ENCODE measurements around the gene FOXC2. TPM values are rescaled to one million over a fixed set of nuclear protein-coding genes. Genes with fewer than 3 reads are reported as not detected.

Gene FOXC2
- total RNA-seq, 1 donor, result not detected

DNA sequence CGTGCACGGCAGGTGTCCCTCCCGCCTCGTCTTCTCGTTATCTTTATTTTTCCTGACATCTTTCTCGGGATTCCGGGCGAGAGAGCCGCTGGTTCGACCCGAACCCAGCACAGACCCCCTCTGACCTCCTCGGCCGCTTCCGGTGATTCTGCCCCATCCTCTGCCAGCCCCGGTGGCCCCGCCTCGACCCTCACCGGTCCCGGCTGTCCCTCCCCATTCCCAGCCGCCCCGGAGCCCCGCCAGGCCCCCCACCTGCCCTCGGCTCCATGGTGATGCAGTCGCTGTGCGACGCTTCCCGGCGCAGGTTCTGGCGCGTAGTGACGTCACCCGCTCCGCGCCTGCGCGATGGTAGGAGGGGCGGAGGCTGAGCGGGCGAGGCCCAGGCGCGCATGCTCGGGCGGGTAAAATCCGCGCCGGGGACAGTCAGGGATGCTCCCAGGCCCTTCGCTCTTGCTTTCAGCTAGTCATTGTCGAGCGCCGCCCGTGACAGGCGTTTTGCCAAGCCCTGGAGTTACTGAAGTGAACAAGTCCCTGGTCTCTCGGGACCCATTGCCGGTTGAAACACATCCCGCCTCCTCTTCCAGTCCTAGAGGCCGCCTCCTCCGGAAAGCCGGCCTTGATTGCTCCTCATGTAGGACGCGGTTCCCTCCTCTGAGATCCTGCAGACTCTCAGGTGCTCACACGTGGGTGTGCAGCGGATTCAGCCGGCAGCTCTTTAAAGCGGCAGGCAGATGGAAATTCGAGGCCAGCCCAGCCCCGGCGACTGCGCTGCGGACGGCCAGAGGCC is 11.5 kb upstream of the FOXC2 start, which contains the start of gene MTHFSD:
Gene MTHFSD, minus strand, starts transcription at position 319 of the 787 bp plus-strand sequence. Its CDS starts 51 bp downstream, at position 268.
- DNase-seq (ENCODE audit: low read depth in 2 of 3, low spot score in 2 of 3), result peak; percentile 92 to 95 (median 94)

DNA sequence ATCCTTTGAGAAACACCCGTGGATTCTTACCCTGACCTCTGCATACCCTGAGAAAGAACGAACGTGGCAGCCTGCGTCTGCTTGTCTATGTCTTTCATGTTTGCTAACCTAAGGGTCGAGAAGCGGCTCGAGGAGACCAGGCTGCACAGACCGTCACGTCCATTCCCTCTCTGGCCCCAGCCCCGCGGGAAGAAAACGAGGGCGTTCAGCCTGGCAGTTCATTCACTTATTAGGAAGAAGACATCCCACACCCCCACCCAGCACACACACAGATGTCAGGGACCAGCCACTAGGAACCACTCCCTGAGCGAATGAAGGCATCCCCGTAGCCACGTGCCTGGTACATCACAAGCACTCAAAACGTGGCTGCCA is 10.9 kb upstream of the FOXC2 start:
- no peak for DNase-seq (ENCODE audit: low read depth in 2 of 3, low spot score in 2 of 3)

DNA sequence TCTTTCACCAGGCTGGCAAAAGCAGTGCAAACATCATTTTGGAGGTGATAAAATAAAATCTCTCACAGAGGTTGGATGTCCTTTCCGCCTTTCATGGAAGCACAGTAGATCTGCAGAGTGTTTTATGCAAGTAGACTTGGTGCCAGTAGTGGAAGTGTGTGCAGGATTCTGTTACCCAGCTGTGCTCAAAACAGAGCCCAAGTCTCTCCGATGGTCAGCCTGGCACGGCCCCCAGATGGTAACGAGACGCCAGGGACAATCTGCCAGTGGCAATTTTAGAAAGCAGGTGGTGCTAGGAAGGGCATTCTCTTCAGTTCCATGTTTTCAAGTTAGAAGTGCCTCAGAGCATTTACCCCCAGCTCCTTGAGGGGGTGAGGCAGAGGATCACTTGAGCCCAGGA is 10.1 kb upstream of the FOXC2 start:
- no peak for DNase-seq (ENCODE audit: low read depth in 2 of 3, low spot score in 2 of 3)

DNA sequence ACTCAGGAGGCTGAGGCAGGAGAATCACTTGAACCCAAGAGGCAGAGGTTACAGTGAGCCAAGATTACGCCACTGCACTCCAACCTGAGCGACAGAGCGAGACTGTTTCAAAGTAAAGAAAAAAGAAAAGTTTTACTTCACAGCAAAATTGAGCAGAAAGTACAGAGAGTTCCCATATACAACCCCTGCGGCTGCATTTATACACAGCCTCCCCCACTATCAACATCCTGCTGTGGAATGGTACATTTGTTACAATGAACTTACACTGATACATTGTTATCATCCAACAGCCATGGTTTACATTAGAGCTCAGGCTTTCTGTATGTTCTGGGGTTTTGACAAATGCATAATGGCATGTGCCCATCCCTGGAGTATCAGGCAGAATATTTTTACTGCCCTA is 9.0 kb upstream of the FOXC2 start:
- no peak for DNase-seq (ENCODE audit: low read depth in 2 of 3, low spot score in 2 of 3)

DNA sequence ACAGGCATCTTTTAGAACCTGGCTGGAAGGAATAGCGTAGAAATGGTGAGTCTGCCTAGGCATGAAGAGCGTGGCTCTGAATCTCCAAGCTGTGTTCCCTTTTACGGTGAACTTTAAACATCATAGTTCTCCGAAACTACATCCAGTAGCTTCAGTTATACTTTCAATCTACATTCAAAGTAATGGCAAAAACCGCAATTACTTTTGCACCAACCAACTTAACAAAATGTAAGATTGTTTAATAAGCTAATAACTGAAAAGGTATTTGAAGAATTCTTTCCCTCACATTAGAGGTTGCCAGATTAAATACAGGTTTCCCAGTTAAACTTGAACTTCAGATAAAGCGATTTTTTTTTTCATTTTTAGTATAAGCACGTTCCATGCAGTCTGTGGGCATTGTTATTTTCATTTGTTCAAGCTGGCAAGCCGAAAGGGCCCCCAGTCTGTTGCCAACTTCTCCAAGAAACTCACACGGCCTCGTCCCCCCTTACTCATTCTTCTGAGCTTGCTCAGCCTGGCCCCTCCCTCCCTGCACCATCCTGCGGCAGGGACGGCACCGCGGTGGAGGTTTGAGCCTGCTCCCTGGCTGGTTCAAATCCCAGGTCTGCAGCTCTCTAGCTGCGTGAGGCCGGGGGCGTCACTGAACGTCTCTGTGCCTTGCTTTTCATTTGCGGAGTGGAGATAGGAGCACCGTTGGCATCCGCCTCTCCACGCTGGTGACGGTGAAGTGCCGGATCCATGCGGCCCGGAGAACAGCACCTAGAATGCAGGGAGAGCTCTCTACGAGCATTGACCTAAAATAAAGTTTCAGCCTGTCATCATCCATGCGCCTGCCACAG is 8.1 kb upstream of the FOXC2 start:
- DNase-seq (ENCODE audit: low read depth in 2 of 3, low spot score in 2 of 3), result no peak

DNA sequence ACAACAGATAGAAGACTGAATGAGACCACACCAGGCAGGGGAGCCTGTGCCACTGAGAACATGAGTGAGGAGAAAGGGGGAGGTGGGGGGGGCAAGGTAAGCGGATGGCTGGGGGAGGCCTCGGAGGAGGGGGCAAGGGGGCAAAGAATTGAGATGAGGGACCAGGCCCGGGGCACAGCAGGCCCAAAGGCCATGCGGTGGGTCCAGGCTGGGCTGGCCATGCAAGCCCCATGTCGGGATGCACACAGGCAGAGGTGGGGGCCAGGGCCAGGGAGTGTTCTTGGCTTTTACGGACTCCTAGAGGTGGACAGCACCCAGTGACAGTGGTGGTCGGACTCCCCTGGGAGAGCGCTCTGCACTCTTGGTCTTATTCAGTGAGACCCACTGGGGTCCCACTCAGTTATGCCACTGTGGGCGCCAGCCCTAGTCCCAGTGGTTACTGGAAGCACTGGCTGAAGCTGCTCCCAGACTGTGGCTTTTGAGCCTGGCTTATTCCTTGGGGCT is 6.8 kb upstream of the FOXC2 start:
- no peak for DNase-seq (ENCODE audit: low read depth in 2 of 3, low spot score in 2 of 3)

DNA sequence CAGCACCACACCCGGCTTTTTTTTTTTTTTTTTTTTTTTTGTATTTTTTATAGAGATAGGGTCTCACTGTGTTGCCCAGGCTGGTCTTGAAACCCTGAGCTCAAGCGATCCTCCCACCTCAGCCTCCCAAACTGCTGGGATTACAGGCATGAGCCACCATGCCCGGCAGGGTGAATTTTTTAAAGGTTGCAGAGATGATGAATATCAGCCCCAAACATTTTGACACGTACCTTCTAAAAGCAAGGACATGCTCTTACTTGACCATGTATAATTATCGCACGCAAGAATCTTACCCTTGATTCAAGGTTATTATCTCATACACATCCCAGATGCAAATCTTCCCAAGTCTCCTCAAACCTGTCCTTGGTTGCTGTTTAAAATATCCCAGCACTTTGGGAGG is 4.3 kb upstream of the FOXC2 start:
- no peak for DNase-seq (ENCODE audit: low read depth in 2 of 3, low spot score in 2 of 3)

DNA sequence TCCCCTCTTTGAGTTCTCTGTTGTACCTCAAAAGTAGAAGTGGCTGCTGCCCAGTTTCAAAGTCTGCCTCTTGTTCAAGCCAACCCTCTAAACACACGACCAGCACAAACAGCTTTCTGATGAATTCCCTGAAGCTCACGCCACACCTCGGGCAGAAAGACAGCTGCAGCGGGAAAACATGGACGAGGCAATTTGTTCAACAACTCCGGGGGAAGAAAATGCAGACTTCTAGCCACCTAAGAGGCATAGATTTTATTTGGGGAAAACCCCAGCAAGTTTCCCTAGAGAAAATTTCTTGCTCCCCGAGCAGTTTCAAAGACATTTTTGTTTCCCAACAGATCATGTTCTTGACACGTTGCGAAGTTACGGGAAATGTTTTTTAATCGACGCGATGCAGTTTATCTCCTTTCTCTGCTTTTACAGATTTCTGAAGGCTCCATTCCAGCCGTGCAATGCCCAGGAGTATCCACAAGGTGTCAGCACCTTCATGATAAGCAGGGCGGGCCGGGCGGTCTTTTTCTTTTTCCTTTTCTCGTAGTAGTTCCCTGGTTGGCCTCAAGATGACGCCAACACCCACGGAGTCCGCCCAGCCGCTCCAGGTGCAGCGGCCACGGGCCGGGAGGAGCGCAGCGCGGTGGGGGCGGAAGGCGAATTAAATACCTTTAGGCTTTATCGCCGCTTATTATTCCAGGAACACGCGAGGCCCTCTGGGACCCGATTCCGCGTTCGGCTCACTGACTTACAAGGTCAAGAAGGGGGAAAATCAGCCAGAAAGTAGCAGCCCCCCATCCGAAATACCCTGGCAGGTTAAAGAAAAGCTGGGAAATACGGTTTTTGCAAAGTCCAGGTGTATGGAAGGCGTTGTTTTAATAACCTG is 2.9 kb upstream of the FOXC2 start:
- DNase-seq (ENCODE audit: low read depth in 2 of 3, low spot score in 2 of 3), result peak; percentile 65 to 91 (median 81)

DNA sequence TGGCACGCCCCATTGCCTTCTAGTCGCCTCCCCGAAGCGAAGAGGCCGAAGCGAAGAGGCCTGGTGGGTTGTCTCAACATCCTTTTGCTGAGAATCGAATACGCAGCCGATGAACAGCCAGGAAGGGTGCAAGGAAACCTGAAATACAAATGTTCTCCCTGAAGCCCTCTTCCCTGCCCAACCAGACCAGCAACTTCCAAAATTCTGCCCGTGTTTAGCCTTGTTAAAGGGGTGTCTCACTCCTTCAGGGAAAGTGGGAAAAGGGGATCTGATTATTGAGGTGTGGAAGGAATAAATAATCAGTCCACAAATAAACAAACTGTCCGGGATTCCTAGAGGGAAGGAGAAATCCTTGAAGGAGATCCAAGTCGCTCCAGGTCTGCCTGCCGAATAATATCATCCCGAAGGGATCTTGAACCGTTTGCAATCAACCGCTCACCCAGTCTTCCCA is 1.4 kb upstream of the FOXC2 start:
- DNase-seq (ENCODE audit: low read depth in 2 of 3, low spot score in 2 of 3), result no peak

DNA sequence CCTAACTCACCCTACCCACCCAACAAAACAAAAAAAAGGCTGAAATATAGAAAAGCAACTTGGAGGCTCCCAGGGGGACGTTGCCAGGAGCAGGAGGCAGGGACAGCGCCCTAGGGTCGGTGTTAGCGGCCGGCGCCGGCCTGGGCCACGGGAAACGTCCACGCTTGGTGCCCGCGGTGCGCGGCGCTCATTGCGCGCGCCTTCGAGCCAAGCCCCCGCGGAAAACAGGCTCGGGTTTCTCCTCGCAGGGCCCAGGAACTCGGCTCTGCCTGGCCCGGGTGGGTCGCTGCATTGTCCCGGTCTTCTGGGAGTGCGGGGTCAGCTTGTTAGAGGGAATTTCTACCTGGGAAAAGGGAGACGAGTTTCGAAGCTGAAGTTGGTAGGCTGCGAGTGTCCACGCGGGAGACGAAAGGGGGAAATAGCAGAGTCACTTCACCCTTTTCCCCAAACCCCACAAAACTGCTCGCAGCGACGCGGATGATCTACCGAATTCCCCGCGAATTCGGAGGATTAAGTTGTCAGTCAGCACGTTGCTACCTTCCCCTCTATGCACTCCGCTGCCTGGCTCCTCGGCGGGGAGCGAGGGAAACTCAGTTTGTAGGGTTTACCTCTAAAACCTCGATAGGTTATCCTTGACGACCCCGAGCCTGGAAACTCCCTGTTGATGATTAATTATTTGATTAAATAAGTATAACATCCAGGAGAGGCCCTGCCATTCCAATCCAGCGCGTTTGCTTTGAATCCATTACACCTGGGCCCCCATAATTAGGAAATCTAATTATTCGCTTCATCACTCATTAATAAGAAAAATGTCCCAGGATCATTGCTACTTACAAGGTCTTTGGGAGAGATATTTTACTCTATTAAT is 751 bp upstream of the FOXC2 start:
- DNase-seq (ENCODE audit: low read depth in 2 of 3, low spot score in 2 of 3), result no peak

DNA sequence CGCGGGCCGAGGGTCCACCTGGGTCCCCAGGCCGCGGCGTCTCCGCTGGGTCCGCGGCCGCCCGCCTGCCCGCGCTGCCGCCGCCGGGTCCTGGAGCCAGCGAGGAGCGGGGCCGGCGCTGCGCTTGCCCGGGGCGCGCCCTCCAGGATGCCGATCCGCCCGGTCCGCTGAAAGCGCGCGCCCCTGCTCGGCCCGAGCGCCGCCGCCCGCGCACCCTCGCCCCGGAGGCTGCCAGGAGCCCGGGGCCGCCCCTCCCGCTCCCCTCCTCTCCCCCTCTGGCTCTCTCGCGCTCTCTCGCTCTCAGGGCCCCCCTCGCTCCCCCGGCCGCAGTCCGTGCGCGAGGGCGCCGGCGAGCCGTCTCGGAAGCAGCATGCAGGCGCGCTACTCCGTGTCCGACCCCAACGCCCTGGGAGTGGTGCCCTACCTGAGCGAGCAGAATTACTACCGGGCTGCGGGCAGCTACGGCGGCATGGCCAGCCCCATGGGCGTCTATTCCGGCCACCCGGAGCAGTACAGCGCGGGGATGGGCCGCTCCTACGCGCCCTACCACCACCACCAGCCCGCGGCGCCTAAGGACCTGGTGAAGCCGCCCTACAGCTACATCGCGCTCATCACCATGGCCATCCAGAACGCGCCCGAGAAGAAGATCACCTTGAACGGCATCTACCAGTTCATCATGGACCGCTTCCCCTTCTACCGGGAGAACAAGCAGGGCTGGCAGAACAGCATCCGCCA is 504 bp downstream of the FOXC2 start:
- DNase-seq (ENCODE audit: low read depth in 2 of 3, low spot score in 2 of 3), result no peak

DNA sequence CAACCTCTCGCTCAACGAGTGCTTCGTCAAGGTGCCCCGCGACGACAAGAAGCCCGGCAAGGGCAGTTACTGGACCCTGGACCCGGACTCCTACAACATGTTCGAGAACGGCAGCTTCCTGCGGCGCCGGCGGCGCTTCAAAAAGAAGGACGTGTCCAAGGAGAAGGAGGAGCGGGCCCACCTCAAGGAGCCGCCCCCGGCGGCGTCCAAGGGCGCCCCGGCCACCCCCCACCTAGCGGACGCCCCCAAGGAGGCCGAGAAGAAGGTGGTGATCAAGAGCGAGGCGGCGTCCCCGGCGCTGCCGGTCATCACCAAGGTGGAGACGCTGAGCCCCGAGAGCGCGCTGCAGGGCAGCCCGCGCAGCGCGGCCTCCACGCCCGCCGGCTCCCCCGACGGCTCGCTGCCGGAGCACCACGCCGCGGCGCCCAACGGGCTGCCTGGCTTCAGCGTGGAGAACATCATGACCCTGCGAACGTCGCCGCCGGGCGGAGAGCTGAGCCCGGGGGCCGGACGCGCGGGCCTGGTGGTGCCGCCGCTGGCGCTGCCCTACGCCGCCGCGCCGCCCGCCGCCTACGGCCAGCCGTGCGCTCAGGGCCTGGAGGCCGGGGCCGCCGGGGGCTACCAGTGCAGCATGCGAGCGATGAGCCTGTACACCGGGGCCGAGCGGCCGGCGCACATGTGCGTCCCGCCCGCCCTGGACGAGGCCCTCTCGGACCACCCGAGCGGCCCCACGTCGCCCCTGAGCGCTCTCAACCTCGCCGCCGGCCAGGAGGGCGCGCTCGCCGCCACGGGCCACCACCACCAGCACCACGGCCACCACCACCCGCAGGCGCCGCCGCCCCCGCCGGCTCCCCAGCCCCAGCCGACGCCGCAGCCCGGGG is 1.3 kb downstream of the FOXC2 start:
- DNase-seq (ENCODE audit: low read depth in 2 of 3, low spot score in 2 of 3), result no peak

DNA sequence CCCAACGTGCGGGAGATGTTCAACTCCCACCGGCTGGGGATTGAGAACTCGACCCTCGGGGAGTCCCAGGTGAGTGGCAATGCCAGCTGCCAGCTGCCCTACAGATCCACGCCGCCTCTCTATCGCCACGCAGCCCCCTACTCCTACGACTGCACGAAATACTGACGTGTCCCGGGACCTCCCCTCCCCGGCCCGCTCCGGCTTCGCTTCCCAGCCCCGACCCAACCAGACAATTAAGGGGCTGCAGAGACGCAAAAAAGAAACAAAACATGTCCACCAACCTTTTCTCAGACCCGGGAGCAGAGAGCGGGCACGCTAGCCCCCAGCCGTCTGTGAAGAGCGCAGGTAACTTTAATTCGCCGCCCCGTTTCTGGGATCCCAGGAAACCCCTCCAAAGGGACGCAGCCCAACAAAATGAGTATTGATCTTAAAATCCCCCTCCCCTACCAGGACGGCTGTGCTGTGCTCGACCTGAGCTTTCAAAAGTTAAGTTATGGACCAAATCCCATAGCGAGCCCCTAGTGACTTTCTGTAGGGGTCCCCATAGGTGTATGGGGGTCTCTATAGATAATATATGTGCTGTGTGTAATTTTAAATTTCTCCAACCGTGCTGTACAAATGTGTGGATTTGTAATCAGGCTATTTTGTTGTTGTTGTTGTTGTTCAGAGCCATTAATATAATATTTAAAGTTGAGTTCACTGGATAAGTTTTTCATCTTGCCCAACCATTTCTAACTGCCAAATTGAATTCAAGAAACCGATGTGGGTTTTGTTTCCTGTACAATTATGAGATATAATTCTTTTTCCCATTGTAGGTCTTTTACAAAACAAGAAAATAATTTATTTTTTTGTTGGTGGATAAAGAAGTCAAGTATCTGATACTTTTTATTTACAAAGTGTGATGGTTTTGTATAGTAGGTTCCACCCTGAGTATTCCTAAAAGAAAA is 2.3 kb downstream of the FOXC2 start:
- no peak for DNase-seq (ENCODE audit: low read depth in 2 of 3, low spot score in 2 of 3)

DNA sequence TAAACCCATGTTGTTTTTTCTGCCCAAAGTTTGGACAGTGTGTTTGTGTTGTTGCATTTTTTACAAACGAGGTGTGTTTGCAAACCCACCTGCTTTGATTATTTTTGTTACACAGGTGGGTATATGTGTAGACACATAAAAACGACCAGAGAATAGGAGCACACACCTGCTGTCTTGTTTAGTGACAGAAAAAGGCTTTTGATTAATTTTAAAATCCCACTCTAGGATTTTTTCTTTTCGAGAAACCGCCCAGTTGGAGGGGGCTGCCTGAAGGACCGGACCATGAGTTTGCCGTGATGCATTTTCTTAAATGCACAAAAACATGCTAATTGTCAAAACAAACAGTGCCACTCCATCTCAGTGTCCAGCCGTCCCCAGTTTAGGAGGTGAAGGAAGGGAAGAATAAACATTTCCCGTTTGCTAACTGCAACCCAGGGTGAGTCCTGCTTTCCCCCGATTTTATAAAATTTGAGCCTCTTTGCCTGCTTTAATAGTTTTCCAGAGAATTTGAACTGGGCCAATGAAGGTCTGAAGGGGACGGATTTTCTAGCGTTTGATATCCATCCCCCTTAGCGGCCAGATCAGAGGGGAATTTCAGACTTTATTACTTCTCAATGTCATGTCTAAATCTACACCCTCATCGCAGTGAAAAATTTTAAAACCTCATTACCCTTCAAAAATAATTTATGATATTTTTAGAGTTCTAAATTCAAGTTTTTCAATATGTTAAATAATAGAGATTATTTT is 3.2 kb downstream of the FOXC2 start:
- DNase-seq (ENCODE audit: low read depth in 2 of 3, low spot score in 2 of 3), result no peak

DNA sequence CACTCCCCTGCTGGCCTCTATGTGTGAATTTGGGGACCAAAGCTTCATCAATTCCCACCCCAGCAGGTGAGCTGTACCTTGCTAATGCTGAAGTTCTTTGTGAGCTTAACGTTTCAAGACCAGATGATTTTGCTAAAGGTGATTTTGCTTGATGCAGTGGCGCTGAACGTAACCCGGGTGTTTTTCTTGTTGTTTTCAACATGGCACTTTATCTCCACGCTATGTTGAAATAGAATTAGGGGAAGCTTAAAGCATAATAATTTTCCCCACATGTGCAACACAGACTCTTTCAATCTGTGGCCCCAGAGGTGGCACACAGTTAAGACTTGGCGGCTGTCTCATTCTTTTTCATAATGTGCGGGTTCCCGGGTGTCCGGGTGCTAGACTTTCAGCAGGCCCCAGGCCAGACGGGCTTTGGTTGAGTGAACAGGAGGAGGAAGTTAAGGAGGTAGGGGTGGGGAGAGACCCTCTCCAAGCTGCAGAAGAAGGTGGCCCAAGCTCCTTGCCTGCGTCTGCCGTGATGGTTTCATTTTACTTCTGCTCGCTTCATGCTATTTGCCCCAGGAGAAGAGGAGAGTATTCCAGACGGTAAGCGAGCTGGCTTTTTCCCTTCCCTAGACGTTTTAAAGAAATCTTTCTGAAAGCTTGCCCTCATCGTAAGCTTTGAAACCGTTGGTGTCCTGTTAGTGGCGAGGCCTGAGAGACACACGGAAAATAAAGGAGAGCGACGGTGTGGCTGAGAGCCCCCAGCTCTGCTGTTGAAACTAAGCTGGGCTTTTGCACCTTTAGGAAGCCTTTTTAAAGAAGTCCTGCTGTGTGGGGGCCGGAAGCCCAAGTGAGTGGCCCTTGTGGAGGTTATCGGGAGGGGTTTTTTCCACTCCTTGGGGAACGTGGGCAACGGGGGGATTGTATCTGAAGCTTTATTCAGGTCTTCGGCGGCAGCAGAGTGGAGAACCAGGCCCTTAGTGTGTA is 4.2 kb downstream of the FOXC2 start:
- DNase-seq (ENCODE audit: low read depth in 2 of 3, low spot score in 2 of 3), result no peak
